HG03378 (cell line): ENCODE data around the gene COL28A1.
"Not testable (repeated sequence)": the region's sequence is repeated elsewhere in the genome, so short reads cannot be mapped to it uniquely, and the experiment has no call there.

Source experiments
- ATAC-seq: cut with Tn5 transposase; IDR thresholded peaks from one replicate; pipeline ENCODE4 v1.9.1; 2021; ENCODE audit warnings: mild to moderate bottlenecking, moderate library complexity; ENCODE audit not compliant: unreplicated experiment

COL28A1 gene

GRCh38 chr7:7477641-7478040, 58.0 kb downstream of the COL28A1 start:
- ATAC-seq, result not testable (repeated sequence)

GRCh38 chr7:7476381-7476780, 59.3 kb downstream of the COL28A1 start:
- no peak for ATAC-seq

GRCh38 chr7:7475601-7476000, 60.1 kb downstream of the COL28A1 start:
- no peak for ATAC-seq

- no peak for ATAC-seq
These were observed 61.2 kb downstream of the COL28A1 start for GRCh38 chr7:7474436-7474835.

- not testable (repeated sequence) for ATAC-seq
These were observed 70.5 kb downstream of the COL28A1 start for GRCh38 chr7:7464991-7465765.

- no peak for ATAC-seq
These were observed 81.7 kb downstream of the COL28A1 start for GRCh38 chr7:7454000-7454399.

- ATAC-seq, result no peak
These were observed 83.0 kb downstream of the COL28A1 start for GRCh38 chr7:7452652-7453051.

GRCh38 chr7:7452119-7452518, 83.6 kb downstream of the COL28A1 start:
- no peak for ATAC-seq

GRCh38 chr7:7449055-7449454, 86.6 kb downstream of the COL28A1 start:
- ATAC-seq, result no peak

- no peak for ATAC-seq
These were observed 89.1 kb downstream of the COL28A1 start for GRCh38 chr7:7446616-7447015.

- no peak for ATAC-seq
These were observed 91.8 kb downstream of the COL28A1 start for GRCh38 chr7:7443806-7444350.

GRCh38 chr7:7439564-7439963, 96.1 kb downstream of the COL28A1 start:
- no peak for ATAC-seq

- ATAC-seq, result no peak
These were observed 96.8 kb downstream of the COL28A1 start for GRCh38 chr7:7438851-7439250.

- no peak for ATAC-seq
These were observed 99.7 kb downstream of the COL28A1 start for GRCh38 chr7:7435978-7436377.

GRCh38 chr7:7434329-7434728, 101.3 kb downstream of the COL28A1 start:
- ATAC-seq, result no peak

- ATAC-seq, result no peak
These were observed 101.9 kb downstream of the COL28A1 start for GRCh38 chr7:7433811-7434210.

GRCh38 chr7:7432979-7433378, 102.7 kb downstream of the COL28A1 start:
- ATAC-seq, result no peak

GRCh38 chr7:7428806-7429205, 106.9 kb downstream of the COL28A1 start:
- no peak for ATAC-seq

- ATAC-seq, result no peak
These were observed 108.3 kb downstream of the COL28A1 start for GRCh38 chr7:7427363-7427762.

GRCh38 chr7:7426676-7427075, 109.0 kb downstream of the COL28A1 start:
- ATAC-seq, result no peak

GRCh38 chr7:7425321-7425720, 110.4 kb downstream of the COL28A1 start:
- ATAC-seq, result no peak

GRCh38 chr7:7424151-7424873, 111.4 kb downstream of the COL28A1 start:
- ATAC-seq, result peak; percentile 84
